Measurements from ENCODE around the gene HNRNPD.
"Not testable (repeated sequence)": the region's sequence is repeated elsewhere in the genome, so short reads cannot be mapped to it uniquely, and the experiment has no call there.

The HNRNPD gene

GRCh38 chr4:82372517-82373485 is 990 bp downstream of the HNRNPD start:
- peak; percentile 35 for DNase-seq (ENCODE audit: low read depth)

GRCh38 chr4:82371497-82371896 is 2.3 kb downstream of the HNRNPD start:
- no peak for DNase-seq (ENCODE audit: low read depth)

DNA sequence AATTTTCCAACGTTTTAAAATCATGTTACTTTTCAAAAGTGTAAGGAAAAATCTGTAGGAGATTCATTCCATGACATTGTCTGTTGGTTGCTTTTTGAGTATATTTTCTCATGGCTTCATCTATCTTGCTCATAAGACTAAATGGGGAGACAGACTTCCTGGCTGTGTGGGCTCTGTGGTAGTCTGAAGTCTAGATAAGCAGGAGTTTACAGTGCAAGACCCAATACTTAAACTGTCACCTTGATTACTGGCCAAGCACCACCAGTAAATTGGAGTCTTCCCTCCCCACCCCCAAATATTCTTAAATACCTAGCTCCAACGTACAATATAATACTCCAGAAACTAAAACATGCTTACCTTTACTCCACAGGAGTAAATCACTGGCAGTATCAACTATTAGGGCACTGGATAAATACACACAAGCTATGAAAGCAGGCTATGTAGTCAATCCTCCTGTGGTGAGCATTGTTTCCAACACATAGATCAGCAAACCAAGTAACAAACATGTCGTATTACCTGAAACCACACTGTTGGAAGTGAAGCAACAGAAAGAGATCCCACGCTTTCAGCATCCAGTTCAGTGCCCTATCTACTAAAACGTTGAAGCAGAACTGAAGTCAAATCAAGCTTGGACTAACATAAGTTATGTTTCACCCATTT is 6.2 kb downstream of the HNRNPD start:
- DNase-seq (ENCODE audit: low read depth) = no peak

GRCh38 chr4:82366431-82366830 is 7.4 kb downstream of the HNRNPD start:
- not testable (repeated sequence) for DNase-seq (ENCODE audit: low read depth)

GRCh38 chr4:82363896-82364487 is 9.8 kb downstream of the HNRNPD start:
- no peak for DNase-seq (ENCODE audit: low read depth)

- DNase-seq (ENCODE audit: low read depth) = no peak
Observed at GRCh38 chr4:82362565-82362964, 11.2 kb downstream of the HNRNPD start.

DNA sequence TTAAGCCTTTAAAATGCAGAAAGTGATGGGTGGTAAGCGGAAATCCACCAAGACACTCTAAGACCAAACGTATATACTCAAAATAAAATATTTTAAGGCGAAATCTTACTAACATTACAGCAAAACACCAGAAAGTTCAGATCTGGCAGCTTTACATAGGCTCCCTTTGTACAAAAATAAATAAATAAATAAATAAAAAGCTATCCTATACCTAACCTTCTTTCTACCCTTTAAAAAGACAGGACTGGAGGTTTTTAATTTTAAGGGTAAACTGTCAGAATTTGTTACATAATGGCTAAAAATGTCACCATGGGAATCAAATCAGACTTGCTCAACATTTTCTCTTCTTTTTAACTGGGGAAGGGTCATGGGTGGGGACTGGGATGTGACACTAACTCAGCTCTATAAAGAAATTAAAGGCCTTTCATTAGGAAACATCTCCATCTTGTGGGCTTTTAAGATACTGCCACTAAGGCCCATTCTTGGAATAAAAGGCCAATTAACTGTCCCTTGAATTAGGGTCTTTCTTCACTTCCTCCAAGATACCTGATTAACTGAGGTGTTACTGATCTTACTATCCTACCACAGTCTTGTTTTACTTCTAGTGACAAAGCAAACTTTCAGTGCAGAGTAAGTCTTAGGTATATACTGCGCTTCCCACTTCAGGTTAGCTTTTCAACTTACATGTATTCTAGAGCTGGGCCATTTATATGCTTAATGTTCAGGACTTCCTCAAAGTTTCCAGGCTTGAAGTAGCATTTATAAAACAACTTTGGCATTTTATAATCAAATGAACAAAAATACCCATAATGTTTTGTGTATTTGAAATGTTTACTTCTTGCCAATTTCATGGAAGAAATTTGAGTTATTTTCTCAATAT is 13.3 kb downstream of the HNRNPD start:
- DNase-seq (ENCODE audit: low read depth) = no peak

GRCh38 chr4:82358847-82359246 is 14.9 kb downstream of the HNRNPD start:
- no peak for DNase-seq (ENCODE audit: low read depth)

- no peak for DNase-seq (ENCODE audit: low read depth)
Observed at GRCh38 chr4:82357640-82358039, 16.2 kb downstream of the HNRNPD start.

GRCh38 chr4:82354788-82355187 is 19.0 kb downstream of the HNRNPD start:
- DNase-seq (ENCODE audit: low read depth) = no peak

GRCh38 chr4:82352825-82353366 is 20.9 kb downstream of the HNRNPD start:
- no peak for DNase-seq (ENCODE audit: low read depth)

DNA sequence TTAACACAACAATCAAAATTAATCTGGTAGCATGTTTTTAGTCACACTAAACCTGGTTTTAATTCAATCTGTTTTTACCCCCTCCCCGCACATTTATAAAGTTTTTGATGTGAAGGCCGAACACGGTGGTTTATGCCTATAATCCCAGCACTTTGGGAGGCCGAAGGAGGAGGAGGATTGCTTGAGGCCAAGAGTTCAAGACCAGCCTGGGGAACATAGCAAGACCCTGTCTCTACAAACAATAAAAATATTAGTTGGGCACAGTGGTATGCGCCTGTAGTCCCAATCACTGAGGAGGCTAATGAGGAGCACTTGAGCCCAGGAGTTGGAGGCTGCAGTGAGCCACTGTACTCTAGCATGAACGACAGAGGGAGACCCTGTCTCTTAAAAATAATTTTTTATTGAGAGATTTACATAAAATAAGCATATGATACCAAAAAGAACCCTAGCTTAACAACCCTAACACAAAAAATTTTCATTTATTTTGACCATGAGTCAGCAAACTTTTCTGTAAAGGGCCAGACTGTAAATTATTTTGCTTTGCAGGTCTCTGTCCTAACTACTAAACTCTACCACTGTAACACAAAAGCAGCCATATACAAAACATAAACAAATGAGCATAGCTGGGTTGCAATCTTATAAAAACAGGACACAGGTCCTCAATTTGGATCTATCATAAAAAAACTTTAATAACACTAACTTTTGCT is 21.5 kb downstream of the HNRNPD start:
- no peak for DNase-seq (ENCODE audit: low read depth)

- DNase-seq (ENCODE audit: low read depth) = no peak
Observed at GRCh38 chr4:82346126-82346525, 27.7 kb downstream of the HNRNPD start.

GRCh38 chr4:82335043-82335442 is 38.7 kb downstream of the HNRNPD start:
- DNase-seq (ENCODE audit: low read depth) = no peak

DNA sequence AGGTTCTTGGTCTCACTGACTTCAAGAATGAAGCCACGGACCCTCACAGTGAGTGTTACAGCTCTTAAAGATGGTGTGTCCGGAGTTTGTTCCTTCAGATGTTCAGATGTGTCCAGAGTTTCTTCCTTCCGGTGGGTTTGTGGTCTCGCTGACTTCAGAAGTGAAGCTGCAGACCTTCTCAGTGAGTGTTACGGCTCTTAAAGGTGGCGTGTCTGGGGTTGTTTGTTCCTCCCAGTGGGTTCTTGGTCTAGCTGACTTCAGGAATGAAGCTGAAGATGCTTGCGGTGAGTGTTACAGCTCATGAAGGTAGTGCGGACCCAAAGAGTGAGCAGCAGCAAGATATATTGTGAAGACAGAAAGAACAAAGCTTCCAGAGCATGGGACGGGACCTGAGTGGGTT is 40.1 kb downstream of the HNRNPD start:
- DNase-seq (ENCODE audit: low read depth) = not testable (repeated sequence)

- DNase-seq (ENCODE audit: low read depth) = no peak
Observed at GRCh38 chr4:82331814-82332213, 42.0 kb downstream of the HNRNPD start.

- no peak for DNase-seq (ENCODE audit: low read depth)
Observed at GRCh38 chr4:82320351-82320750, 53.4 kb downstream of the HNRNPD start.

- DNase-seq (ENCODE audit: low read depth) = not testable (repeated sequence)
Observed at GRCh38 chr4:82303063-82303462, 70.7 kb downstream of the HNRNPD start.
